ENCODE data around the gene MBD5. TPM values are rescaled to one million over a fixed set of nuclear protein-coding genes. Genes with fewer than 3 reads are reported as not detected.
A peak's percentile ranks its signal among the peaks of the same experiment; 100 is the strongest.

The MBD5 gene
- total and polyA plus RNA-seq, 2 donors (not counting 1 experiment from before 2014, with no cell fraction given) = 10.9 to 69.7 TPM

DNA sequence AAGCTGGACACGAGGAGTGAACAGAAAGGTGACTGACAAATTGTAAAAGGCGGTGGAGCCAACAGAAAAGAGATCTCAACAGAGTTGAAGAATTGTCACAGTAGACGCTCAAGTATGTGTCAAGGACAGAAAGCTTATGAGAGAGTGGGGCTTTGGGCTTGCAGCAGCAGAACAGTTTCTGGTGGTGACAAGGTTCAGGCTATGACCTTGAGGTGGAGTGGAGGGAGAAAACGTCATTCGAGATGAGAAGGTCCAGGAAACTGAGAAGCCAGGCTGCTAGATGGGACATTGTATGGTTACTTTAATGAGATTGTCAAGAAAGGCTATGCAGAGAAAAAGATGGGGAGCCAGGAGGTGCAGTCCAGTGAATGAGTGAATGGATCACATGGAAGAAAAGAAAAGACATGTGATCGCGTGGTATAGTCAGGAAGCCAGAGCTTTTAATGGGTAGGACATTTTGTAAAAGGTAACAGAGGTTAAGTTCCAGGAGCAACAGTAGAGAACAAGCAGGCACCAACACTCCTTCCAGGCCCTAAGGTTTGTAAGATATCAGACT lies 532.5 kb downstream of the MBD5 start:
- no peaks in the 10 kb centered on the region for H3K27me3 ChIP-seq (replicated peaks in 1 of 4; ENCODE audit: control extremely low read depth in 1 of 4, control insufficient read depth in 3 of 4, insufficient read depth in 4 of 4, low read length in 3 of 4)
- WGBS (ENCODE audit: insufficient coverage) = 80% methylated on average over 7 of the region's 7 CpGs
- POLR2A ChIA-PET = no interaction called here

More for the DNA sequence above, 532.5 kb downstream of the MBD5 start:
- peaks cover 3% of the 10 kb centered on the region for H3K27me3 Mint-ChIP-seq
- H3K4me1 ChIP-seq (ENCODE audit: control insufficient read depth in 2 of 2, insufficient read depth in 2 of 2, low read length in 2 of 2) = peaks cover 8 to 13% of the 10 kb centered on the region in 2 donors
- no peak overlapping the region for H3K27ac ChIP-seq (ENCODE audit: low read length in 2 of 2)
- H3K9me3 ChIP-seq (ENCODE audit: control extremely low read depth in 1 of 3, control insufficient read depth in 2 of 3, insufficient read depth in 1 of 3, low read length in 2 of 3) = peaks cover 0 to 5% (median 4%) of the 10 kb centered on the region in 3 donors
- peak overlapping the region; percentile 69 for H3K9ac ChIP-seq (ENCODE audit: low read length)
- no peak overlapping the region for H3K4me3 Mint-ChIP-seq
- CTCF ChIA-PET = interaction anchor here (0.7 kb wide), 1 partner anchor 10 kb away, joined by 3 read pairs; no protein-coding TSS in a partner anchor
- H3K36me3 ChIP-seq (replicated peaks in 1 of 2; ENCODE audit: control extremely low read depth in 1 of 2, control insufficient read depth in 1 of 2, extremely low read depth in 1 of 2, insufficient read depth in 2 of 2, low read length in 1 of 2) = no peaks in the 10 kb centered on the region
- H3K9me3 Mint-ChIP-seq (ENCODE audit: insufficient read depth) = no peaks in the 10 kb centered on the region
- H2AFZ ChIP-seq (ENCODE audit: insufficient read depth, low read depth, low read length, poor library complexity, severe bottlenecking) = peak overlapping the region; percentile 86
- no peaks in the 10 kb centered on the region for H3K4me1 Mint-ChIP-seq
- intact Hi-C loops (cut with micrococcal nuclease) = no loop called here
- DNase-seq = no peak
- no peak overlapping the region for H3K27ac Mint-ChIP-seq
- peak overlapping the region; percentile 37 to 73 (median 66) for H3K4me3 ChIP-seq (ENCODE audit: control extremely low read depth in 1 of 5, extremely low read depth in 1 of 5, insufficient read depth in 1 of 5, low read depth in 2 of 5, low read length in 4 of 5)
- no peaks in the 10 kb centered on the region for H3K79me2 ChIP-seq (ENCODE audit: control insufficient read depth, insufficient read depth, low read length)
- H3K4me2 ChIP-seq (replicated peaks; ENCODE audit: low read depth, low read length, poor library complexity, severe bottlenecking) = peak overlapping the region; percentile 71
- H4K20me1 ChIP-seq (ENCODE audit: control insufficient read depth, insufficient read depth, low read length, poor library complexity, severe bottlenecking) = no peaks in the 10 kb centered on the region
- TF ChIP-seq, protein P1, sequence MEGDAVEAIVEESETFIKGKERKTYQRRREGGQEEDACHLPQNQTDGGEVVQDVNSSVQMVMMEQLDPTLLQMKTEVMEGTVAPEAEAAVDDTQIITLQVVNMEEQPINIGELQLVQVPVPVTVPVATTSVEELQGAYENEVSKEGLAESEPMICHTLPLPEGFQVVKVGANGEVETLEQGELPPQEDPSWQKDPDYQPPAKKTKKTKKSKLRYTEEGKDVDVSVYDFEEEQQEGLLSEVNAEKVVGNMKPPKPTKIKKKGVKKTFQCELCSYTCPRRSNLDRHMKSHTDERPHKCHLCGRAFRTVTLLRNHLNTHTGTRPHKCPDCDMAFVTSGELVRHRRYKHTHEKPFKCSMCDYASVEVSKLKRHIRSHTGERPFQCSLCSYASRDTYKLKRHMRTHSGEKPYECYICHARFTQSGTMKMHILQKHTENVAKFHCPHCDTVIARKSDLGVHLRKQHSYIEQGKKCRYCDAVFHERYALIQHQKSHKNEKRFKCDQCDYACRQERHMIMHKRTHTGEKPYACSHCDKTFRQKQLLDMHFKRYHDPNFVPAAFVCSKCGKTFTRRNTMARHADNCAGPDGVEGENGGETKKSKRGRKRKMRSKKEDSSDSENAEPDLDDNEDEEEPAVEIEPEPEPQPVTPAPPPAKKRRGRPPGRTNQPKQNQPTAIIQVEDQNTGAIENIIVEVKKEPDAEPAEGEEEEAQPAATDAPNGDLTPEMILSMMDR (IDR thresholded peaks at IDR 0.05) = no peak
- no peak for TF ChIP-seq EZH2 (IDR thresholded peaks at IDR 0.05; ENCODE audit: borderline replicate concordance, insufficient read depth, low read depth, low read length, poor library complexity, severe bottlenecking)
- no peak for ATAC-seq (ENCODE audit: low read depth)
